ENCODE data around the gene LPIN1.

GRCh38 chr2:11796190-11797171, 50.0 kb downstream of the LPIN1 start:
- TF ChIP-seq EP300 (IDR thresholded peaks at IDR 0.05; ENCODE audit: borderline replicate concordance) (no peak), NFIC (IDR thresholded peaks at IDR 0.05) (no peak), TAF1 (IDR thresholded peaks at IDR 0.05; ENCODE audit: low read depth) (no peak), YY1 (IDR thresholded peaks at IDR 0.05; ENCODE audit: low read depth) (no peak), MAX (IDR thresholded peaks at IDR 0.05) (no peak), EGR1 (IDR thresholded peaks at IDR 0.05) (no peak), FOXM1 (IDR thresholded peaks at IDR 0.05; ENCODE audit: borderline replicate concordance, low read depth) (no peak), TCF12 (IDR thresholded peaks at IDR 0.05; ENCODE audit: low read depth) (no peak), REST (IDR thresholded peaks at IDR 0.05; ENCODE audit: low read depth) (no peak), CEBPB (IDR thresholded peaks at IDR 0.05) (no peak), CREB1 (IDR thresholded peaks at IDR 0.05; ENCODE audit: low read depth) (no peak), RAD21 (IDR thresholded peaks at IDR 0.05; ENCODE audit: low read depth) (no peak), TEAD4 (IDR thresholded peaks at IDR 0.05) (no peak)
